ENCODE data around the gene GPC3. TPM values are rescaled to one million over a fixed set of nuclear protein-coding genes. Genes with fewer than 3 reads are reported as not detected.
"Not testable (repeated sequence)": the region's sequence is repeated elsewhere in the genome, so short reads cannot be mapped to it uniquely, and the experiment has no call there.

The GPC3 gene
- total and polyA plus RNA-seq, 5 donors: 6.7 to 15.5 (median 7.5) TPM

GRCh38 chrX:133627673-133628072 is 357.7 kb downstream of the GPC3 start:
- intact Hi-C loops (cut with DNase I): no loop called here
- DNase-seq (no peak), ATAC-seq (no peak)
- WGBS: 95% methylated on average over 4 of the region's 4 CpGs
- H3K27me3 ChIP-seq (ENCODE audit: control insufficient read depth, insufficient read depth): no peaks in the 10 kb centered on the region
- H3K4me1 ChIP-seq (ENCODE audit: control insufficient read depth, insufficient read depth, low read length): no peaks in the 10 kb centered on the region
- H3K27ac ChIP-seq (ENCODE audit: low read length): no peak overlapping the region
- no peaks in the 10 kb centered on the region for H3K9me3 ChIP-seq (ENCODE audit: control insufficient read depth, low read length)
- H3K4me3 ChIP-seq (ENCODE audit: low read length): no peak overlapping the region

DNA sequence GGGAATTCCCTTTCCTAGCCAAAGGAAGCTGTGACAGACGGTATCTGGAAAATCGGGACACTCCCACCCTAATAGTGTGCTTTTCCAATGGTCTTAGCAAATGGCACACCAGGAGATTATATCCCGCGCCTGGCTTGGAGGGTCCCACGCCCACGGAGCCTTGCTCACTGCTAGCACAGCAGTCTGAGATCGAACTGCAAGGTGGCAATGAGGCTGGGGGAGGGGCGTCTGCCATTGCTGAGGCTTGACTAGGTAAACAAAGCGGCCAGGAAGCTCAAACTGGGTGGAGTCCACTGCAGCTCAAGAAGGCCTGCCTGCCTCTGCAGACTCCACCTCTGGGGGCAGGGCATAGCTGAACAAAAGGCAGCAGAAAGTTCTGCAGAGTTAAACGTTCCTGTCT is 364.0 kb downstream of the GPC3 start:
- H3K4me3 ChIP-seq (ENCODE audit: low read length); H3K4me1 ChIP-seq (ENCODE audit: control insufficient read depth, insufficient read depth, low read length); H3K27me3 ChIP-seq (ENCODE audit: control insufficient read depth, insufficient read depth); intact Hi-C loops (cut with DNase I); H3K27ac ChIP-seq (ENCODE audit: low read length); H3K9me3 ChIP-seq (ENCODE audit: control insufficient read depth, low read length); ATAC-seq: not testable (repeated sequence)
- peak in 1 of 3 donors; percentile 9 for DNase-seq
- 94% methylated on average over 10 of the region's 10 CpGs for WGBS

- H3K9me3 ChIP-seq (ENCODE audit: control insufficient read depth, low read length): no peaks in the 10 kb centered on the region
- intact Hi-C loops (cut with DNase I): no loop called here
These were observed 373.7 kb downstream of the GPC3 start for GRCh38 chrX:133611676-133612075.

DNA sequence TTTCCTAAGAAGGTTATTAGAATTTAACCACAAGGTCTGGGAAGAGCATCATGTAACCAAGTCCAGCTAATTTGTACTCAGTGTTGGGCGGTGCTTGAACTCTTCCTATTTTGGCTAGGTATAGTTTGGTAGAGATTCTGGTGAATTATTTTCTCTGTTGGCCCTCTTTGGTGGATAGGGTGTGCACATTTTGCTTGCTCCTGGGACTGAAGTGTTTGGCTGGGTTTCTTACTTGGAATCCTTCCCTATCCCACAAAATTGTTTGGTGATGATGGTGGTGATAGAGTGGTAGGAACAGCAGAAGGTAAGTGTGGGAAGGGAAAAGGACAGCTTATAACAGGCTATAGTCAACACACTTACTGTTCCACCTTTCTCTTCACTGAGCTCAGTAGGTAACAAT is 375.3 kb downstream of the GPC3 start:
- H3K9me3 ChIP-seq (ENCODE audit: control insufficient read depth, low read length): no peaks in the 10 kb centered on the region
- intact Hi-C loops (cut with DNase I): no loop called here
- DNase-seq: no peak
- no peak overlapping the region for H3K27ac ChIP-seq (ENCODE audit: low read length)
- no peak overlapping the region for H3K4me3 ChIP-seq (ENCODE audit: low read length)
- WGBS: 98% methylated on average over 1 of the region's 1 CpG
- ATAC-seq: no peak
- H3K27me3 ChIP-seq (ENCODE audit: control insufficient read depth, insufficient read depth): no peaks in the 10 kb centered on the region
- peaks cover 2% of the 10 kb centered on the region for H3K4me1 ChIP-seq (ENCODE audit: control insufficient read depth, insufficient read depth, low read length)

More at GRCh38 chrX:133611676-133612075, 373.7 kb downstream of the GPC3 start:
- Histone ChIP-seq H3K27me3 (ENCODE audit: control insufficient read depth, insufficient read depth) (no peaks in the 10 kb centered on the region), H3K4me3 (ENCODE audit: low read length) (no peak overlapping the region), H3K4me1 (ENCODE audit: control insufficient read depth, insufficient read depth, low read length) (peaks cover 2% of the 10 kb centered on the region), H3K27ac (ENCODE audit: low read length) (no peak overlapping the region)
- no peak for ATAC-seq
- 87% methylated on average over 1 of the region's 1 CpG for whole genome bisulfite sequencing
- DNase-seq: no peak

DNA sequence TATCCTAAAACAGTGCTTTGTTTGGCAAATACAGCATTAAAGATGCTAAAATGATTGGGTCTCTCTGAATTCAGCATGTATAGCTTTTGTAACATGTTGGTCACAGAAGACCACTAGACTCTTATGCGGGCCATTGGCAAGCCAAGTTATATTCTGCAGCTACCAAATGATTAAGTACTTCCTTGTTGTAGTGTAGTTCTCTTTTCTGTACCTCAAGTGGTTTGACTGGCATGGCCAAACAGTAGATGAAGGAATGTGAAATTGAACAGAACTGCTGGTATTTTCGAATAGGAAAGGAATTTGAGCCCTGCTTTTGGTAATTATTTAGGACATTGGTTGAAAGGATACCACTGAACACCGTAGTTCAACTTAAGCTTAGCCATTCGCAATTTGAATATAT is 376.2 kb downstream of the GPC3 start:
- intact Hi-C loops (cut with DNase I): no loop called here
- WGBS: 86% methylated on average over 4 of the region's 4 CpGs
- H3K4me3 ChIP-seq (ENCODE audit: low read length): no peak overlapping the region
- DNase-seq: no peak
- no peak overlapping the region for H3K27ac ChIP-seq (ENCODE audit: low read length)
- H3K27me3 ChIP-seq (ENCODE audit: control insufficient read depth, insufficient read depth): no peaks in the 10 kb centered on the region
- H3K9me3 ChIP-seq (ENCODE audit: control insufficient read depth, low read length): no peaks in the 10 kb centered on the region
- peaks cover 2% of the 10 kb centered on the region for H3K4me1 ChIP-seq (ENCODE audit: control insufficient read depth, insufficient read depth, low read length)
- no peak for ATAC-seq

DNA sequence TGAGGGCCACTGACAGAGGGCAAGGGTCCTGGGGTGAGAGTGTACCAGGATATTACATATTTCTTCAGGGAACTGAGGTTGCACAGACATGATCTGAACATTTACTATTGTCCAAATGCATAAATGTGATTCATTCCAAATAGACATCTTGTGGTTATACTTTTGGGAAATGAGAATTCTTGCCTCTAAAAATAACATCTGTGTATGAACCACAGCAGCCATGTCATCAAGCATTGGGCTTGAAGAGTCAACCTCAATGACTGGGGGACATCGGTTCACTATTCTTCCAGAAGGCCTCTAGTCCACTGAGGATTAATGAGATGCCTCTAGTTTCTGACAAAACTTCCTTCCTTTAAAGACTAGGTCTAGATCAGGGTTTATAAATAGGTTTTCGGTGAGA is 377.0 kb downstream of the GPC3 start:
- Histone ChIP-seq H3K4me3 (ENCODE audit: low read length) (no peak overlapping the region), H3K4me1 (ENCODE audit: control insufficient read depth, insufficient read depth, low read length) (peaks cover 2% of the 10 kb centered on the region), H3K27ac (ENCODE audit: low read length) (no peak overlapping the region), H3K27me3 (ENCODE audit: control insufficient read depth, insufficient read depth) (no peaks in the 10 kb centered on the region), H3K9me3 (ENCODE audit: control insufficient read depth, low read length) (no peaks in the 10 kb centered on the region)
- DNase-seq (no peak), ATAC-seq (no peak)
- 55% methylated on average over 2 of the region's 2 CpGs for WGBS
- intact Hi-C loops (cut with DNase I): no loop called here

DNA sequence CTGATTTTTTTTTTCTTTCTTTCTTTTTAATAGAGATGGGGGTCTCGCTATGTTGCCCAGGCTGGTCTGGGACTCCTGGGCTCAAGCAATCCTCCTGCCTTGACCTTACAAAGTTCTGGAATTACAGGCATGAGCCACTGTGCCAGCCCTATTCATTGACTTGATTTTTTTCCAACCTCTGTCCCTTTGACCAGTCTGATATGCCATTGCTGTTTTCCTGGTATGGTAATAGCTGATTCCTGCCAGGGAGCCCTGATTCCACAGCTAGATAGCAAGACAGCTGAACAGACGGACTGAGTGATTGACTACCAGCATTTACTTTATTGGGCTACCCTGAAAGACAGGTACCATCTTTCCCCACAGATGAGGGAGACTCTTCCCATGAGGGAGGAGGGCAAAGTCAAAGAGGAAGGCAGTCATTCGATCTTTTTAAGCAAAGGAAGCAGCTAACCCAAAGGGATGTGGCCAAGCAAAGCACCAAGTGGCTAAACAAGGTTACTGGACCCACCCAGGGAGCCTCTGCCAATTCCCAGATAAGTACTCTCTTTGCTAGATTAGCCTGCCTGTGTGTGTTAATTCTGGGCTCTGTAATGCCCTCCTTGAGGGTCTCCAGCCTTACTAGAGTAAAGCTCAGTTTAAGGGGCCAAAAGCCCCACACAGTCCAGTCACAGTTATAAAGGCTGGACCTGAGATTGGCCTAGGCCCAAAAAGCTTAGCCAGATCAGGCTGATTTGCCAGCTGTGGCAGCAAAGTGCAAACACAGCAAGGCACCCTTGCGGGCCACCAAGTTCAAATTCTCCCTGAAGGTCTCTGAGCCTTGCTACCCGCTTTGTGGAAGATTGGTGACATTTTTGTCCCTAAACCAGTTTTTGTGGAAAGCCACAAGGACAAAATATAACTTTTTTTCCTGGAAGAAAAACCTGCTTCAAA is 377.7 kb downstream of the GPC3 start:
- DNase-seq (peak in 1 of 3 donors; percentile 39), ATAC-seq (no peak)
- no peaks in the 10 kb centered on the region for H3K27me3 ChIP-seq (ENCODE audit: control insufficient read depth, insufficient read depth)
- no peak overlapping the region for H3K27ac ChIP-seq (ENCODE audit: low read length)
- WGBS: 82% methylated on average over 5 of the region's 5 CpGs
- peaks cover 2% of the 10 kb centered on the region for H3K4me1 ChIP-seq (ENCODE audit: control insufficient read depth, insufficient read depth, low read length)
- no peak overlapping the region for H3K4me3 ChIP-seq (ENCODE audit: low read length)
- H3K9me3 ChIP-seq (ENCODE audit: control insufficient read depth, low read length): no peaks in the 10 kb centered on the region
- intact Hi-C loops (cut with DNase I): no loop called here

DNA sequence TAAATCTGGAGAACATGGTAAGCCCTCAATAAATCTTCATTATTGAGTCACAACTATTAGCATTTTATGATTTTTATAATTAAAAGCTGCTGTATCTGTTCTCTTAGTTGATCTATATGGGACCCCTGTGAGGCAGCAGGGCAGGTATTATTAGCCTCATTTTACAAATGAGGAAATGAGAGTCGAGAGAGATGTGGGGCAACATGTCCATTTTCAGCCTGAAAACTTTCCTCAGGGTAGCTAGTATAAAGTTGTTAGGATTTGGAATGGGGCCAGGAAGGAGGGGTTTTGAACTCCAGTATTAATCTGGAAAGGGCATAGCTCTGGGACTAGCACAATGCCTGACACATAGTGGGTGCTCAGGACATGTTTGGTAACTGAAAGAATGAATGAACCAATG is 378.4 kb downstream of the GPC3 start:
- intact Hi-C loops (cut with DNase I): no loop called here
- H3K4me1 ChIP-seq (ENCODE audit: control insufficient read depth, insufficient read depth, low read length): peaks cover 2% of the 10 kb centered on the region
- no peak for DNase-seq
- H3K27me3 ChIP-seq (ENCODE audit: control insufficient read depth, insufficient read depth): no peaks in the 10 kb centered on the region
- 86% methylated on average over 1 of the region's 1 CpG for WGBS
- no peaks in the 10 kb centered on the region for H3K9me3 ChIP-seq (ENCODE audit: control insufficient read depth, low read length)
- no peak overlapping the region for H3K27ac ChIP-seq (ENCODE audit: low read length)
- no peak for ATAC-seq
- H3K4me3 ChIP-seq (ENCODE audit: low read length): no peak overlapping the region

DNA sequence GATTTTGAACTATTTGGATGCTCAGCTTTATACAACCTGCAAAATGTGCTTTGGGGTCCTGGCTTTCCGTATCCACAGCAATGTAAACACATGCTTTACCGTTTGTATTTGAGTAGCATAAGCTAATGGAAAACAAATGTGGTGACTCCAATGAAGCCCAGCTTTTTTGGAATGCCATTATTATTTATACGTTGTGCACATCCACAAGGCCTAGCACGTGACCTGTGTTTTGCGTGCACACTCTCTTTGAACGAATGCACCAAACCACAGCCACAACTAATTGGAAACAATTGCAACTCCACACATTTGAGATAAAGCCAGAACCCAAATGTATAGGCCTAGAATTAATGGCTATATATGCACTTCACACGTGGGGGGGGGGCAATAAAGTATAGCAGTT is 380.6 kb downstream of the GPC3 start:
- H3K4me1 ChIP-seq (ENCODE audit: control insufficient read depth, insufficient read depth, low read length): peaks cover 2% of the 10 kb centered on the region
- H3K27ac ChIP-seq (ENCODE audit: low read length): no peak overlapping the region
- intact Hi-C loops (cut with DNase I): no loop called here
- no peak overlapping the region for H3K4me3 ChIP-seq (ENCODE audit: low read length)
- WGBS: 84% methylated on average over 7 of the region's 7 CpGs
- DNase-seq: no peak
- ATAC-seq: no peak
- H3K9me3 ChIP-seq (ENCODE audit: control insufficient read depth, low read length): no peaks in the 10 kb centered on the region
- no peaks in the 10 kb centered on the region for H3K27me3 ChIP-seq (ENCODE audit: control insufficient read depth, insufficient read depth)

DNA sequence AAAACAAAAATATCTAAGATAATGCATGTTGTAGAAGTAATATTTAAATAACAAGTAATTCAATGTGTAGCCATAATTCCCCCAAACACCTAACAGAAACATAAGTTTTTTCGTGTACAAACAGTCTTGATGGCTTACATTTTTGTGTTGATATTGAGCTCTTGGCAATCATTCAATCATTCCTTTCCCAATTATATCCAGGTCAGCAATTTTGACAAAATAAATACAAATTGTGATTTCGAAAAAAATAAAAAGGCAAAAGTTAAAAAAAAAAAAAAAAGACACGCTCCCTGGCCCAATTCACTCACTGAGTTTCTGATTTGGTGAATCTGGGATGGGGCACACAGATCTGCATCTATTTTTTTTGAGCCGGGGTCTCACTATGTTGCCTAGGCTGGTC is 382.5 kb downstream of the GPC3 start:
- intact Hi-C loops (cut with DNase I): no loop called here
- Histone ChIP-seq H3K4me3 (ENCODE audit: low read length) (no peak overlapping the region), H3K27me3 (ENCODE audit: control insufficient read depth, insufficient read depth) (no peaks in the 10 kb centered on the region), H3K9me3 (ENCODE audit: control insufficient read depth, low read length) (no peaks in the 10 kb centered on the region), H3K4me1 (ENCODE audit: control insufficient read depth, insufficient read depth, low read length) (peaks cover 2% of the 10 kb centered on the region), H3K27ac (ENCODE audit: low read length) (no peak overlapping the region)
- WGBS: 94% methylated on average over 4 of the region's 4 CpGs
- no peak for DNase-seq
- ATAC-seq: no peak

- Histone ChIP-seq H3K4me1 (ENCODE audit: control insufficient read depth, insufficient read depth, low read length) (no peaks in the 10 kb centered on the region), H3K9me3 (ENCODE audit: control insufficient read depth, low read length) (no peaks in the 10 kb centered on the region), H3K4me3 (ENCODE audit: low read length) (no peak overlapping the region), H3K27me3 (ENCODE audit: control insufficient read depth, insufficient read depth) (no peaks in the 10 kb centered on the region), H3K27ac (ENCODE audit: low read length) (no peak overlapping the region)
- no peak for ATAC-seq
- no peak for DNase-seq
- 83% methylated on average over 4 of the region's 4 CpGs for WGBS
- intact Hi-C loops (cut with DNase I): no loop called here
These were observed 384.3 kb downstream of the GPC3 start for GRCh38 chrX:133601116-133601515.
